ENCODE results near the gene IL22.

DNA sequence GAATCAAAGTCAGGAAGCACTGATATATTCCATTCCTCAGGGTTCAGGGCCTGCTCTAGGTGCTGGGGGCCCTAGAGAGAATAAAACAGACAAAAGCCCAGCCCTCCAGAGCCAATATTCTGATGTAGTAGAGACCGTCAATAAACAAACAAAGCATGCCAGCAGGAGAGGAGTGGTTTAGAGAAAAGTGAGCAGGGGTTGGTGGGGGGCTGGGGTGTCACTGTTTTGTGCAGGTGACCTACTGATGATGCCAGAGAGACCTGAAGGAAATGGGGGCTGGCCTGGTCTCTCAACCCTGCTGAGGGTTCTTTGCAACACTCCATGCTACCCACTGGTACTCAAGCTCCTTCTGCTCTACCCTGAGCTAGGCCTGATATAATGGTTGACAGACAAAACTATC lies 54.3 kb downstream of the IL22 start:
- TF ChIP-seq, protein P1, sequence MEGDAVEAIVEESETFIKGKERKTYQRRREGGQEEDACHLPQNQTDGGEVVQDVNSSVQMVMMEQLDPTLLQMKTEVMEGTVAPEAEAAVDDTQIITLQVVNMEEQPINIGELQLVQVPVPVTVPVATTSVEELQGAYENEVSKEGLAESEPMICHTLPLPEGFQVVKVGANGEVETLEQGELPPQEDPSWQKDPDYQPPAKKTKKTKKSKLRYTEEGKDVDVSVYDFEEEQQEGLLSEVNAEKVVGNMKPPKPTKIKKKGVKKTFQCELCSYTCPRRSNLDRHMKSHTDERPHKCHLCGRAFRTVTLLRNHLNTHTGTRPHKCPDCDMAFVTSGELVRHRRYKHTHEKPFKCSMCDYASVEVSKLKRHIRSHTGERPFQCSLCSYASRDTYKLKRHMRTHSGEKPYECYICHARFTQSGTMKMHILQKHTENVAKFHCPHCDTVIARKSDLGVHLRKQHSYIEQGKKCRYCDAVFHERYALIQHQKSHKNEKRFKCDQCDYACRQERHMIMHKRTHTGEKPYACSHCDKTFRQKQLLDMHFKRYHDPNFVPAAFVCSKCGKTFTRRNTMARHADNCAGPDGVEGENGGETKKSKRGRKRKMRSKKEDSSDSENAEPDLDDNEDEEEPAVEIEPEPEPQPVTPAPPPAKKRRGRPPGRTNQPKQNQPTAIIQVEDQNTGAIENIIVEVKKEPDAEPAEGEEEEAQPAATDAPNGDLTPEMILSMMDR (IDR thresholded peaks at IDR 0.05), result no peak
- no peak for TF ChIP-seq POLR2A (IDR thresholded peaks at IDR 0.05)

All from transverse colon (tissue), 3 donors.